Body of pancreas (tissue), 4 donors: ENCODE data around the gene PLRG1. TPM values are rescaled to one million over a fixed set of nuclear protein-coding genes. Genes with fewer than 3 reads are reported as not detected.

Source experiments
- ATAC-seq: fragments of 150-250 bp; one replicate; pipeline ENCODE4 v1.9.1; 2016
- DNase-seq, 4 donors: peaks; one replicate each; pipeline ENCODE4 v3.0.0-alpha.2; 2019
- H3K27ac ChIP-seq, 4 donors: fragments of 200-600 bp; sonication (generic); 1 replicate in 3 of 4; 2 replicates in 1 of 4; pipeline versions ENCODE4 v1.5.1 to v1.6.1; 2016 to 2019; ENCODE audit warnings: mild to moderate bottlenecking in 1 of 4, mixed read lengths in 1 of 4, moderate library complexity in 1 of 4
- H3K27me3 ChIP-seq, 2 donors: fragments of 200-600 bp; sonication (generic); one replicate each; pipeline ENCODE4 v1.6.0; 2016; ENCODE audit warnings: mild to moderate bottlenecking in 1 of 2
- H3K36me3 ChIP-seq, 2 donors: fragments of 200-600 bp; sonication (generic); replicated peaks in 1 of 2; 2 replicates each; pipeline ENCODE4 v1.5.1; 2016; ENCODE audit warnings: low read depth in 2 of 2; ENCODE audit not compliant: insufficient read depth in 1 of 2
- H3K4me1 ChIP-seq: fragments of 200-600 bp; sonication (generic); one replicate; pipeline ENCODE4 v1.6.0; 2016
- H3K4me3 ChIP-seq, 2 donors: fragments of 200-600 bp; sonication (generic); 1 replicate in 1 of 2; 2 replicates in 1 of 2; pipeline ENCODE4 v1.5.1; 2016 to 2019
- H3K9me3 ChIP-seq, 3 donors: fragments of 200-600 bp; sonication (generic); 1 replicate in 2 of 3; 2 replicates in 1 of 3; pipeline ENCODE4 v1.5.1; 2016
- CTCF ChIP-seq, 7 experiments: fragments of 450-650 bp in 4 of 7; fragments of 200-600 bp in 3 of 7; sonication (generic) in 3 of 7; IDR thresholded peaks; one replicate each; pipeline ENCODE4 v1.5.1; 2016 to 2019; ENCODE audit warnings: antibody characterized with exemption in 7 of 7
- POLR2A ChIP-seq, 3 donors: fragments of 450-650 bp; IDR thresholded peaks; one replicate each; pipeline ENCODE4 v1.6.1; 2016; ENCODE audit warnings: antibody characterized with exemption in 3 of 3, mild to moderate bottlenecking in 2 of 3
- WGBS, 2 donors: methylation state at CpG; one replicate each; pipeline ENCODE4 v1.1.5; 2017; 5-methylcytosine and 5-hydroxymethylcytosine counted together
- intact Hi-C: fragments of 100-400 bp; cut with DNase I; formaldehyde crosslinking; loops from one replicate; pipeline ENCODE4 v1.15.1; 2023
- total RNA-seq, 2 donors: library from RNA; depleted of rRNA; stranded (reverse); fragments of >200 nt; gene quantifications; one replicate each; pipeline ENCODE4 v1.1.0, GENCODE V29; 2016

PLRG1 gene
- total RNA-seq, 2 donors from 2014 or later, result 15.2 to 25.2 TPM

- DNase-seq, result no peak
- TF ChIP-seq CTCF (IDR thresholded peaks at IDR 0.05) (no peak), POLR2A (IDR thresholded peaks at IDR 0.05) (no peak)
- 77 to 80% methylated on average over 3 of the region's 3 CpGs for WGBS, 2 donors
Observed at GRCh38 chr4:154574311-154574710, 24.1 kb upstream of the PLRG1 start.

GRCh38 chr4:154573190-154573870 lies 23.1 kb upstream of the PLRG1 start:
- Histone ChIP-seq H3K27me3 (no peaks in the 10 kb centered on the region), H3K4me1 (no peaks in the 10 kb centered on the region), H3K36me3 (no peaks in the 10 kb centered on the region), H3K9me3 (no peaks in the 10 kb centered on the region), H3K4me3 (no peak overlapping the region), H3K27ac (no peak overlapping the region)
- TF ChIP-seq CTCF (IDR thresholded peaks at IDR 0.05) (no peak), POLR2A (IDR thresholded peaks at IDR 0.05) (no peak)
- DNase-seq (no peak), ATAC-seq (no peak)
- intact Hi-C loops, result no loop called here
- 80 to 84% methylated on average over 5 of the region's 5 CpGs for WGBS, 2 donors

More at GRCh38 chr4:154574311-154574710, 24.1 kb upstream of the PLRG1 start:
- intact Hi-C loops, result no loop called here
- H3K9me3 ChIP-seq, result no peaks in the 10 kb centered on the region
- H3K4me1 ChIP-seq, result no peaks in the 10 kb centered on the region
- H3K36me3 ChIP-seq, result no peaks in the 10 kb centered on the region
- no peaks in the 10 kb centered on the region for H3K27me3 ChIP-seq
- H3K4me3 ChIP-seq, result no peak overlapping the region
- no peak for ATAC-seq
- no peak overlapping the region for H3K27ac ChIP-seq

GRCh38 chr4:154569584-154569983 lies 19.4 kb upstream of the PLRG1 start:
- Histone ChIP-seq H3K4me1 (no peaks in the 10 kb centered on the region), H3K36me3 (no peaks in the 10 kb centered on the region), H3K9me3 (no peaks in the 10 kb centered on the region), H3K27me3 (no peaks in the 10 kb centered on the region), H3K4me3 (no peak overlapping the region), H3K27ac (no peak overlapping the region)
- ATAC-seq, result no peak
- TF ChIP-seq POLR2A (IDR thresholded peaks at IDR 0.05) (no peak), CTCF (IDR thresholded peaks at IDR 0.05) (no peak)
- no peak for DNase-seq
- 68 to 83% methylated on average over 5 of the region's 5 CpGs for WGBS, 2 donors
- intact Hi-C loops, result no loop called here

GRCh38 chr4:154569028-154569427 lies 18.8 kb upstream of the PLRG1 start:
- H3K36me3 ChIP-seq, result no peaks in the 10 kb centered on the region
- ATAC-seq, result no peak
- no peaks in the 10 kb centered on the region for H3K9me3 ChIP-seq
- intact Hi-C loops, result no loop called here
- H3K27me3 ChIP-seq, result no peaks in the 10 kb centered on the region
- DNase-seq, result no peak
- WGBS, 2 donors, result 38 to 40% methylated on average over 3 of the region's 3 CpGs
- TF ChIP-seq CTCF (IDR thresholded peaks at IDR 0.05), result no peak
- no peak for TF ChIP-seq POLR2A (IDR thresholded peaks at IDR 0.05)
- no peak overlapping the region for H3K27ac ChIP-seq
- H3K4me3 ChIP-seq, result no peak overlapping the region
- no peaks in the 10 kb centered on the region for H3K4me1 ChIP-seq

GRCh38 chr4:154566639-154567204 lies 16.5 kb upstream of the PLRG1 start:
- intact Hi-C loops, result no loop called here
- Histone ChIP-seq H3K36me3 (no peaks in the 10 kb centered on the region), H3K9me3 (no peaks in the 10 kb centered on the region), H3K4me1 (no peaks in the 10 kb centered on the region), H3K27ac (no peak overlapping the region), H3K27me3 (no peaks in the 10 kb centered on the region), H3K4me3 (no peak overlapping the region)
- DNase-seq (no peak), ATAC-seq (no peak)
- WGBS, 2 donors, result 61 to 74% methylated on average over 5 of the region's 5 CpGs
- TF ChIP-seq POLR2A (IDR thresholded peaks at IDR 0.05), result no peak
- TF ChIP-seq CTCF (IDR thresholded peaks at IDR 0.05), result no peak
